HG03159 (cell line): Measurements from ENCODE around the gene PPM1D.
"Not testable (repeated sequence)": the region's sequence is repeated elsewhere in the genome, so short reads cannot be mapped to it uniquely, and the experiment has no call there.

Source experiments
- ATAC-seq: cut with Tn5 transposase; IDR thresholded peaks from one replicate; pipeline ENCODE4 v1.9.1; 2021; ENCODE audit warnings: mild to moderate bottlenecking, moderate library complexity; ENCODE audit not compliant: unreplicated experiment

The PPM1D gene

GRCh38 chr17:60593441-60594036 is 6.5 kb upstream of the PPM1D start:
- not testable (repeated sequence) for ATAC-seq

- not testable (repeated sequence) for ATAC-seq
Measured at GRCh38 chr17:60594170-60594569, 5.8 kb upstream of the PPM1D start.

DNA sequence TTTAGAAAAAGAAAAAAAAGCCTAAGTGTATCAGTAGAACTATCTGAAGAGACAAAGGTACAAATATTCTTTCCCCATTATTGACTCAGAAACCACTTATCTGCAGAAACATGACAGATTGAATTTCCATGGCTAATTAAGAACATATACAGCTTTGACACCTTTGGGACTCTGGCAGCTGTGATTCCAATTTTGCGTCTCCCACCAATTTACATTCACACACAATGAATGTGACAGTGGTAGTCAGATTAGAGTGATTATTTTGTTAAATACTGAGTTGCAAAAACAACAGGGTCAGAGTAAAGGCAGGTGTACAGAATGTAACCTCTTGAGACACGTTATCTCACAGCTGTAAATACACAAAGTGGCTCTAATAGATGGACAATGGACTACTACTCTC is 5.3 kb upstream of the PPM1D start:
- ATAC-seq = no peak

- no peak for ATAC-seq
Measured at GRCh38 chr17:60597297-60597696, 2.7 kb upstream of the PPM1D start.

DNA sequence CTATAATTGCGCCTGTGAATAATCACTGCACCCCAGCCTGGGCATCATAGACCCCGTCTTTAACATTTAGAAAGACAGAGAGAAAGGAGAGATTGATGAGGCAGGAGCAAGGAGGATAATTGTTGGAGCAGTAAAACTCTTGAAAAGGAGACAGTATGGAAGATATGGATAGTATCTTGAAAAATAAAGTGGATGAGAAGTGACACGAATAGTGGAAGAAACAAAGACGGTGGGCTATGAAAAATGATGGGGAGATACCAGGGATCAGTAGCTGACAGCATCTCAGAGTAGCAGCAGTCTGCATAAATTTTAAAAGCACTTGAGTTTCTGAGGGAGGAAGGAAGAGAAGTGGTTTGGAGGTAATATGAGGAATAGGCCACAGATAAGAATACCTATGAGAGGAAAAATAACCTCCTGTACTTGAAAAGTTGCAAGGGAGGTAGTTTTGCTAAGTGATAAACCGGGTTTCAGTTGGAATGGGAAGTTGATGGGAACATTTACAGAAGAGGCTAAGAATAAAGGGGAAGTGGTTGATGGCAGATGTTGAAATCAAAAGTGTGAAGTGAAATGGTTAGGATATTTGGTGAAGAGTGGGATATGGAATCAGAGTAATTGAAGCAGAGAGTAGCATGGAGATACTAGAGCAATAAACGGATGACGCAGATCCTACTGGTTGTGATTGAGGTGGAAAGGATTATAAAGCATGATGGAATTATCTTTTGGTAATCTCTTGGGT is 1.8 kb upstream of the PPM1D start:
- ATAC-seq = no peak

GRCh38 chr17:60599220-60599619 is 773 bp upstream of the PPM1D start:
- ATAC-seq = no peak

DNA sequence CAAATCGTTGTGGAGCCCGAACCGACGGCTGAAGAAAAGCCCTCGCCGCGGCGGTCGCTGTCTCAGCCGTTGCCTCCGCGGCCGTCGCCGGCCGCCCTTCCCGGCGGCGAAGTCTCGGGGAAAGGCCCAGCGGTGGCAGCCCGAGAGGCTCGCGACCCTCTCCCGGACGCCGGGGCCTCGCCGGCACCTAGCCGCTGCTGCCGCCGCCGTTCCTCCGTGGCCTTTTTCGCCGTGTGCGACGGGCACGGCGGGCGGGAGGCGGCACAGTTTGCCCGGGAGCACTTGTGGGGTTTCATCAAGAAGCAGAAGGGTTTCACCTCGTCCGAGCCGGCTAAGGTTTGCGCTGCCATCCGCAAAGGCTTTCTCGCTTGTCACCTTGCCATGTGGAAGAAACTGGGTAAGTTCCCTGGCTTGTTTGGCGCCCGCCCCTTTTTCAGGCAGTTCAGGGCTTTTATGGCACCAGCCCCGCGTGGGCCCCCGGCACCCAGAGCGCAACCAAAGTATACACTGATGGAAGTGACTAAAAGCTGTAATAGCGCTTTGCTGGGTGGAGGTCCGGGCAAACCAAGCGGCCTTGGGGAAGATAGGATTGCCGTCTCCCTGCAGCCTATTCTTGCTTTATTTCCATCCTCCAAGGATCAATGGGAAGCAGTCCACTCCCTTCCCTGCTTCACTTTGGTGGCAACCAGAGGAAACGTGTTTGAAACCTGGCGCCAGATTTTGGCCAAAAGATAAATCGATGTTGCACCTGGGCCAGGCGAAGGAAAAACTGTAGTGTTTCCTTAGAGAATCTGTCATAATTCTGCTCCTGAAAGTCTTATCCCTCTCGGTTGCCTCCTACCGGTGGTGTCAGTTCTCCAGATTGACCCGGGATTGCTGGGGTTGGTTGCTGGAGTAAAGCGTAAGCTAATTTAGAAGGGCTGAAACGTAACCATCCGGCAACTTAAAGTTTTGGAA is 775 bp downstream of the PPM1D start:
- ATAC-seq = peak; percentile 20

DNA sequence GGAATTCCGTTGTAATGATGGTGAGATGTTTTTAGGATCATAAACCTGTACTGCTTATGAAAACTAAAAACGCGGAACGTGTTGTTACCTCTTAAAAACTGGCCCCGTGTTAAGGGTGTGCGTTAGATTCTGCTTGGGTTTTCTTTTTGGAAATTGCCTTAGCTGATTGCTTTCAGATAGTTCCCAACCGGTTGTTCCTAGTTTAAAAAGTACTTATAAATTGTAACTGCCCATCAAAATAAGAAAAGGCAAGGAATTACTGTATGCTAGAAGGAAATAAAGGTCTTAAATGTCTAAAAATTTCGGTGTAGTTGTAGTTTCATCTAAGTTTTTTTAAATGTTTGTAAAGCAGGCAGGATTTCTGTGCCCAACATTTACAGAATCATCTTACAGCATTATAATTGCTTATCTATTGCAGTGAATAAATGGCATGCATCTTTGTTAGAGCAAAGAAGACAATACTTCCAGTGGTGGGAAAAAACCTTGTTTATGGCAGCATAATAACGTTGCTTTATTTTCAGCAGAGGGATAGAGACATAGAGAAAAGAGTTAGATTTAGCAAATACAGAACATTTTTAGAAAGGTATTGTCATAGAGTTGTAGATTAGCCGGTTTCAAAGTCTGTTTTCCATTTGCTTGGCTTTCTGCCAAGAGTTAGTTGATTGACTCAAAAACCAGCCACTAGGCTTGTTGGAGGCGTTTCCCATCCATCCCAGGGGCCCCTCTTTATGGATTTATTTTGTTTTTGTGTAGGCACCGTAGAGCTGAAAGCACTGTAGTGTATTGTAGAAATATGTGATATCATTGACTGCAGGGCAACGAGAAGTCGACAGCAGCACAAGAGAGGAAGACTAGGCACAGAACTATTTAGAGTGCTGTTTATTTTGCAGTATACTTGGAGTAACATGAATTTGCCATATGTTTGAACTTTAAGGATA is 1.7 kb downstream of the PPM1D start:
- no peak for ATAC-seq

GRCh38 chr17:60602385-60602742 is 2.4 kb downstream of the PPM1D start:
- no peak for ATAC-seq

DNA sequence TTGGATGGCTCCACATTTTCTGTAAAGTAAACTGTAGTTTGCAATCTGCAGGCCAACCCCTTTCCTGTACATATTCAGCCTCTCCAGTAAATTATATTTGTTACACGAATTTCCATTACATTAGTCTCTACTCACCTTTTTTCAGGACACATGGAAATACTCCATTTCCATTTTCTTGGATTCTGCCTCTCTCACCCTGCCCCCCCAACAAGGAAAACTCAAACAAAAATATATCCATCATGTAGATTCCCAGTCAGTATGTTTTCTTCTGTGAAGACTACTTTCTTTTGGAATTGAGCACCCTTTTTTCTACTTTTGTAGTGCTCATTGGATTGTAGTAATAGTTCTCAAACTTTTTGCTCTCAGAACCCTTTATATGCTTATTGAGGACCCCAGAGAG is 2.9 kb downstream of the PPM1D start:
- ATAC-seq = no peak

GRCh38 chr17:60603477-60603876 is 3.5 kb downstream of the PPM1D start:
- ATAC-seq = not testable (repeated sequence)

- no peak for ATAC-seq
Measured at GRCh38 chr17:60604686-60605334, 4.8 kb downstream of the PPM1D start.

DNA sequence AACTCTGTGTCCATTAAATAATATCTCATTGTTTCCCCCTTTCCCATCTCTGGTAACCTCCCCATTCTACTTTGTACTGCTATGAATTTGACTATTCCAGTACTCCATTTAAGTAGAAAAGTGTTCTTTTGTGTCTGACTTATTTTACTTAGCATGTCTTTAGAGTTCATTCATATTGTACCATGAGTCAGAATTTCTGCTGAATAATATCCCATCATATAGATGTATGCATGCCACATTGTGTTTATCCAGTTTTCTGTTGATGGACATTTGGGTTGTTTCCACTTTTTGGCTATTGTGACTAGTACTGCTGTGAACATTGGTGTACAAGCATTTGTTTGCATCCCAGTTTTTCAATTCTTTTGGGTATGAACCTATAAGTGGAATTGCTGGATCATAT is 6.0 kb downstream of the PPM1D start:
- no peak for ATAC-seq

- ATAC-seq = no peak
Measured at GRCh38 chr17:60610473-60610872, 10.5 kb downstream of the PPM1D start.

DNA sequence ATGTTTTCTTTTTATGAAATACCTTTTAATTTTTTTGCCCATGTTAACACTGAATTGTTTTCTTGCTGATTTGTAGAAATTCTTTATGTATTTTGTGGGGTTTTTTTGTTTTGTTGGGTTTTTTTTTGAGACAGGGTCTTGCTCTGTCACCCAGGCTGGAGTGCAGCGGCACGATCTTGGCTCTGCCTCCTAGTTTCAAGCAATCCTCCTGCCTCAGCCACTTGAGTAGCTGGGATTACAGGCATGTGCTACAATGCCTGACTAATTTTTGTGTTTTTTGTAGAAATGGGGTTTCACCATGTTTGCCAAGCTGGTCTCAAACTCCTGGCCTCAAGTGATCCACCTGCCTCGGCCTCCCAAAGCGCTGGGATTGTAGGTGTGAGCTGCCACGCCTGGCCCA is 11.3 kb downstream of the PPM1D start:
- not testable (repeated sequence) for ATAC-seq

- no peak for ATAC-seq
Measured at GRCh38 chr17:60613325-60613724, 13.3 kb downstream of the PPM1D start.

- not testable (repeated sequence) for ATAC-seq
Measured at GRCh38 chr17:60613796-60614195, 13.8 kb downstream of the PPM1D start.

GRCh38 chr17:60614247-60614646 is 14.3 kb downstream of the PPM1D start:
- not testable (repeated sequence) for ATAC-seq

DNA sequence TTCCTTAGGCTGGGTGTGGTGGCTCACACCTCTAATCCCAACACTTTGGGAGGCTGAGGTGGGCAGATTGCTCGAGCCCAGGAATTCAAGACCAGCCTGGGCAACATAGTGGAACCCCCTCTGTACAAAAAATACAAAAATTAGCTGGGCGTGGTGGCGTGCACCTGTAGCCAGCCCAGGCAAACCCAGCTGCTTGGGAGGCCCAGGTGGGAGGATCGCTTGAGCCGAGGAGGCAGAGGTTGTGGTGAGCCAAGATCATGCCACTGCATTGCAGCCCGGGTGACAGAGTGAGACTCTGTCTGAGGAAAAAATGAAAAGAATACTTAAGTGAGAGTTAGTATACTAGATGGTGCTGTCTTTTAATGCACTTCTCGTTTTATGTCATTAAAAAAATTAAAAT is 15.1 kb downstream of the PPM1D start:
- no peak for ATAC-seq

DNA sequence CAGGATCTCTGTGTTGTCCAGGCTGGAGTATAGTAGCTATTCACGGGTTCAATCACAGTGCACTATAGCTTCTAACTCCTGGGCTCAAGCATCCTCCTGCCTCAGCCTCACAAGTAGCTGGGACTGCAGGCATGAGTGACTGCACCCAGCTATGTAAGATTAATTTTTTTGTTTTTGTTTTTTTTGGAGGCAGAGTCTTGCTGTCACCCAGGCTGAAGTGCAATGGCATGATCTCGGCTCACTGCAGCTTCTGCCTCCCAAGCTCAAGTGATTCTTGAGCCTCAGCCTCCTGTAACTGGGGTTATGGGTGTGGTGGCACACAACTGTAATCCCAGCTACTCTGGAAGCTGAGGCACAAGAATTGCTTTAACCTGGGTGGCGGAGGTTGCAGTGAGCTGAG is 15.8 kb downstream of the PPM1D start:
- no peak for ATAC-seq
